A549 (cell line): Measurements from ENCODE around the gene OPHN1.

ENCODE experiments used
- CBX2 ChIP-seq: fragments of 200-600 bp; sonication (generic); IDR thresholded peaks from 2 replicates; pipeline ENCODE4 v1.6.1; 2016; ENCODE audit warnings: low read depth, mild to moderate bottlenecking, borderline replicate concordance
- CTCF ChIP-seq: fragments of >200 bp; sonication (Bioruptor Twin); formaldehyde crosslinking; IDR thresholded peaks from 3 replicates; pipeline ENCODE4 v1.5.1; 2016
- ELK1 ChIP-seq: fragments of 150-350 bp; IDR thresholded peaks from 2 replicates; pipeline ENCODE4 v1.6.1; 2014; ENCODE audit warnings: low read depth, mild to moderate bottlenecking, low read length
- EP300 ChIP-seq, 2 experiments: fragments of >200 bp; sonication (Bioruptor Twin); formaldehyde crosslinking; IDR thresholded peaks; 2 replicates in 1 of 2; 3 replicates in 1 of 2; pipeline ENCODE4 v1.6.1; 2016 to 2017
- JUNB ChIP-seq: fragments of >200 bp; sonication (Bioruptor Twin); formaldehyde crosslinking; IDR thresholded peaks from 2 replicates; pipeline ENCODE4 v1.6.1; 2016
- MAFK ChIP-seq: fragments of 450-650 bp; IDR thresholded peaks from 2 replicates; pipeline ENCODE4 v1.6.1; 2014; ENCODE audit not compliant: partially characterized antibody
- MAX ChIP-seq: IDR thresholded peaks from 2 replicates; pipeline ENCODE4 v1.6.1; 2012
- POLR2A ChIP-seq: IDR thresholded peaks from 2 replicates; pipeline ENCODE4 v1.6.1; 2012; ENCODE audit warnings: mild to moderate bottlenecking, low read length
- RAD21 ChIP-seq, 2 experiments: fragments of >200 bp in 1 of 2; sonication (Bioruptor Twin) in 1 of 2; formaldehyde crosslinking in 1 of 2; IDR thresholded peaks in 1 of 2; conservative IDR thresholded peaks in 1 of 2; 2 replicates in 1 of 2; 3 replicates in 1 of 2; pipeline ENCODE4 v1.6.1; 2012 to 2018; ENCODE audit warnings: inconsistent platforms in 1 of 2
- RCOR1 ChIP-seq: fragments of 150-350 bp; IDR thresholded peaks from 2 replicates; pipeline ENCODE4 v1.6.1; 2014; ENCODE audit warnings: antibody characterized with exemption, low read length, low read depth
- REST ChIP-seq: fragments of 200-600 bp; sonication (generic); IDR thresholded peaks from 2 replicates; pipeline ENCODE4 v1.6.1; 2016; ENCODE audit warnings: antibody characterized with exemption, mild to moderate bottlenecking, moderate library complexity
- USF2 ChIP-seq: fragments of 450-650 bp; IDR thresholded peaks from 2 replicates; pipeline ENCODE4 v1.6.1; 2014; ENCODE audit warnings: antibody characterized with exemption

GRCh38 chrX:68461576-68461975 lies 28.3 kb upstream of the OPHN1 start:
- TF ChIP-seq CTCF (no peak), RCOR1 (no peak), POLR2A (no peak), JUNB (no peak), MAX (no peak), RAD21 (conservative IDR thresholded peaks at IDR 0.05 in 1 of 2, IDR thresholded peaks at IDR 0.05 in 1 of 2) (no peak), REST (no peak), MAFK (no peak), USF2 (no peak), CBX2 (no peak), EP300 (IDR thresholded peaks at IDR 0.05) (no peak), ELK1 (no peak)
